HG03159 (cell line): ENCODE measurements around the gene ARHGDIG.
A peak's percentile ranks its signal among the peaks of the same experiment; 100 is the strongest.
"Not testable (repeated sequence)": the region's sequence is repeated elsewhere in the genome, so short reads cannot be mapped to it uniquely, and the experiment has no call there.

ENCODE experiments used
- ATAC-seq: cut with Tn5 transposase; IDR thresholded peaks from one replicate; pipeline ENCODE4 v1.9.1; 2021; ENCODE audit warnings: mild to moderate bottlenecking, moderate library complexity; ENCODE audit not compliant: unreplicated experiment

Gene ARHGDIG

GRCh38 chr16:280552-280951 is at the start of gene ARHGDIG:
ARHGDIG (plus strand) TSS chr16:280591; CDS start chr16:280681, 90 bp downstream.
- ATAC-seq: no peak

- no peak for ATAC-seq
These were observed 49.4 kb upstream of the ARHGDIG start for GRCh38 chr16:230949-231348.

- ATAC-seq: peak; percentile 75
These were observed 45.7 kb upstream of the ARHGDIG start, which contains the start of gene FAM234A for GRCh38 chr16:234468-235305. FAM234A (plus strand) TSS chr16:234821; CDS start chr16:254414, 19,593 bp downstream.

GRCh38 chr16:239948-240277 is 40.5 kb upstream of the ARHGDIG start:
- no peak for ATAC-seq

- ATAC-seq: no peak
These were observed 39.8 kb upstream of the ARHGDIG start for GRCh38 chr16:240559-240958.

- no peak for ATAC-seq
These were observed 38.1 kb upstream of the ARHGDIG start for GRCh38 chr16:242281-242680.

- no peak for ATAC-seq
These were observed 37.0 kb upstream of the ARHGDIG start for GRCh38 chr16:243348-243747.

- no peak for ATAC-seq
These were observed 35.3 kb upstream of the ARHGDIG start for GRCh38 chr16:245105-245504.

- ATAC-seq: no peak
These were observed 33.4 kb upstream of the ARHGDIG start for GRCh38 chr16:247027-247426.

- no peak for ATAC-seq
These were observed 31.0 kb upstream of the ARHGDIG start for GRCh38 chr16:249431-249830.

- ATAC-seq: no peak
These were observed 27.7 kb upstream of the ARHGDIG start for GRCh38 chr16:252366-253337.

- ATAC-seq: no peak
These were observed 26.6 kb upstream of the ARHGDIG start for GRCh38 chr16:253833-254232.

- no peak for ATAC-seq
These were observed 25.9 kb upstream of the ARHGDIG start for GRCh38 chr16:254461-254860.

GRCh38 chr16:255183-255582 is 25.2 kb upstream of the ARHGDIG start:
- ATAC-seq: no peak

GRCh38 chr16:258091-258490 is 22.3 kb upstream of the ARHGDIG start:
- ATAC-seq: not testable (repeated sequence)

- ATAC-seq: no peak
These were observed 21.2 kb upstream of the ARHGDIG start for GRCh38 chr16:259226-259625.

- no peak for ATAC-seq
These were observed 20.6 kb upstream of the ARHGDIG start for GRCh38 chr16:259814-260253.

- no peak for ATAC-seq
These were observed 20.1 kb upstream of the ARHGDIG start for GRCh38 chr16:260326-260725.

GRCh38 chr16:261031-261691 is 19.2 kb upstream of the ARHGDIG start:
- ATAC-seq: no peak

GRCh38 chr16:262121-262745 is 18.2 kb upstream of the ARHGDIG start:
- ATAC-seq: no peak
